Measurements from ENCODE around the gene ZSCAN12.
A peak's percentile ranks its signal among the peaks of the same experiment; 100 is the strongest.
"Not testable (repeated sequence)": the region's sequence is repeated elsewhere in the genome, so short reads cannot be mapped to it uniquely, and the experiment has no call there.

The ZSCAN12 gene

DNA sequence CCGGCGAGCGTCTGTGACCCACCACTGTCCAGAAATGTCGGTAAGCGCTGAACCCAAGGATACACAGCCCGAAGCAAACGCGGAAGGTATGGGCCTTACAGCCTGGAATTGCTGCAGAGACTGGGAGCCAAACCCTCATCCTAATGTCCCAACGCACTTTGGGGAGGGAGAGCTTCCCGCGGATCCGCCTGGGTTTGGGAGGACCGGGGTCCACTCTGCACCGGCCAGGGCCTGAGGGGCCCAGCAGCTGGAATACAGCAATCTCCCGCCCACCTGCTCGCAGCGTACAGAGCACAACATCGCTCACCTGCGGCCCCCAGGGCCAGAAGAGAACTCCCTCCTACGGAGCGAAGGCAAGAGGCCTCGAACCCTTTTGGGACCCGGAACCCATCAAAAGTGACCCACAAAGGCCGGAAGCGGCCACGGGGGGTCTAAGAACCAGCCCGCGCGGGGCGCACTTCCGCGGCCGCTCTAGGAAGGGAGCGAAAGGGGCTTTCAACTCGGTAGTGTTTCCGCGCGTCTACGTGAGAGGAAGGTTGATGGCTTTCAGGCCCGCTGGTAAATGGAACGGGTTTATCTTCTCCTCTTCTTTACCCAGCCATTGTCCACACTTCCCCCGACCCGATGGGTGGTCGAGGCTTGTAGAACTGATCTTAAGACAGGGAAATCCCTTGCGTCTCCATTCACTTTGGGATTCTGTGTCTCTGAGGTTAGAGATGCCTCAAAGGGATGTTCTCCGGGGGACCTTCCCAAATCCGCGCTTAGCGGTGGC is at the start of gene ZSCAN12:
TSS of gene ZSCAN12 (minus strand) at position 398 of the 772 bp plus-strand sequence. CDS start 1,342 bp downstream, outside the sequence.
- peak; percentile 73 for TF ChIP-seq POLR2A (IDR thresholded peaks at IDR 0.05; ENCODE audit: low read length)
- TF ChIP-seq GATA1 (IDR thresholded peaks at IDR 0.05; ENCODE audit: low read depth, low read length) = no peak
- peak; percentile 93 to 95 for DNase-seq

DNA sequence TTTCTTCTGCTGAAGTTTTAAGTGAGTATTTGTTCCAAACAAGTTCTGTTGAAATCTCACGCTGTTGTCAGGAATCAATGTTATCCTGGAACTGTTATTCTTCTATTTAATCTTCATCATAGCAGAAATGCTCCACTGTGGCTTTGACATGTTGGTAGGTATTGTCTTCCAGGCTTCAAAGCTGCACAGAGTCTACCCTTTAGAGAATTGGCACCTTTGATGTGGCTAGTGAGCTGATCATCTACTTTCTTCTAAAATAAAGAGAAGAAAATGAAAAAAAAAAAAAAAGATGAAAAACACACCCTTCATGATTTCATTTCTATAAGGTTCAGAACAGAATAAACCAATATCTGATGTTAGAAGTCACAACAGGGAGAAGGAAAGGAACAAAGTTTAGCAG is 49.5 kb upstream of the ZSCAN12 start:
- TF ChIP-seq POLR2A (IDR thresholded peaks at IDR 0.05; ENCODE audit: low read length) (no peak), GATA1 (IDR thresholded peaks at IDR 0.05; ENCODE audit: low read depth, low read length) (no peak)

DNA sequence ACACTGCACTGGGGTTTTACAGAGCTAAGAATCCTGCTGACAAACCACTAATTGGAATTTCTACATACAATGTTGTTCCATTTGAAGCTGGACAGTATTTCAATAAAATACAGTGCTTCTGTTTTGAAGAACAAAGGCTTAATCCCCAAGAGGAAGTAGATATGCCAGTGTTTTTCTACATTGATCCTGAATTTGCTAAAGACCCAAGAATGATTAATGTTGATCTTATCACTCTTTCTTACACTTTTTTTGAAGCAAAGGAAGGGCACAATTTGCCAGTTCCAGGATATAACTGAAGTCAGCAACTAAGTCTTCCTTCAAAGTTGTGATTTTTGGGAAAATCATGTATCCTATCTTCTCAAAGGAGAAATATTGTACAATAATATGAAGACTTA is 48.0 kb upstream of the ZSCAN12 start:
- DNase-seq = not testable (repeated sequence)

More for the DNA sequence above, 49.5 kb upstream of the ZSCAN12 start:
- DNase-seq = no peak

DNA sequence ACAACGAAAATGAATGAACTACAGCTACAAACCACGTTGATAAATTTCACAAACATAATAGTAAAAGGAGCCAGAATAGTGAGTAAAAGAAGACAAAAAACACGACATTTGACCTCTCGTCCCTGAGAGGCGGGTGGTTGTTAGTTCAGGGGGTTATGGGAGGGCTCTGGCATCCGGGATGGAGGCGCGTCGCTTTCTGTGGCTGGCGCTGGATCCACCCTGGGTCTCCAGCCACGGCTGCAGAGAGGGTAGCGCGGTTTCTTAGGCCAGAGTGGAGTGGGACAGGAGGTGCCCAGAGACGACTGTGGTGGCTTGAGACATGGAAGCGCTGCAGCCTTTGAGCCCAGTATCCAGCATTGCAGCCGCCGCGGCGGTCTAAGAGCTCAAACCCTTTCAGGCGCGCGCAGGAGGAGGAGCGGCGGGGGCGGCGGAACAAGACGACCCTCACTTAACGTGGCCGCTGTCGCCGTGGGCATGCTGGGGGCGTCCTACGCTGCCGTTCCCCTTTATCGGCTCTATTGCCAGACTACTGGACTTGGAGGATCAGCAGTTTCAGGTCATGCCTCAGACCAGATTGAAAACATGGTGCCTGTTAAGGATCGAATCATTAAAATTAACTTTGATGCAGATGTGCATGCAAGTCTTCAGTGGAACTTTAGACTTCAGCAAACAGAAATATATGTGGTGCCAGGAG is 47.4 kb upstream of the ZSCAN12 start:
- TF ChIP-seq GATA1 (IDR thresholded peaks at IDR 0.05; ENCODE audit: low read depth, low read length) (no peak), POLR2A (IDR thresholded peaks at IDR 0.05; ENCODE audit: low read length) (no peak)
- DNase-seq = peak; percentile 23 to 26

DNA sequence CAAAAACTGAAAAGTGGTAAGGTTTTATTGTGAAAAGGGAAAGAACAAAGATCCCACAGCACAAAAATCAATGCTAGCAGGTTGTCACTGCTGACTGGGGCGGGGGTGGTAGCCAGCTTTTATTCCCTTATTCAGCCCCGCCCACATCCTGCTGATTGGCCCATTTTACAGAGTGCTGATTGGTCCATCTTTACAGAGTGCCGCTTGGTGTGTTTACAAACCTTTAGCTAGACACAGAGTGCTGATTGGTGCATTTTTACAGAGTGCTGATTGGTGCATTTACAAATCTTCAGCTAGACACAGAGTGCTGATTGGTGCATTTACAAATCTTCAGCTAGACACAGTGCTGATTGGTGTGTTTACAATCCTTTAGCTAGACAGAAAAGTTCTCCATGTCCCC is 45.2 kb upstream of the ZSCAN12 start:
- peak; percentile 4 to 29 for DNase-seq

DNA sequence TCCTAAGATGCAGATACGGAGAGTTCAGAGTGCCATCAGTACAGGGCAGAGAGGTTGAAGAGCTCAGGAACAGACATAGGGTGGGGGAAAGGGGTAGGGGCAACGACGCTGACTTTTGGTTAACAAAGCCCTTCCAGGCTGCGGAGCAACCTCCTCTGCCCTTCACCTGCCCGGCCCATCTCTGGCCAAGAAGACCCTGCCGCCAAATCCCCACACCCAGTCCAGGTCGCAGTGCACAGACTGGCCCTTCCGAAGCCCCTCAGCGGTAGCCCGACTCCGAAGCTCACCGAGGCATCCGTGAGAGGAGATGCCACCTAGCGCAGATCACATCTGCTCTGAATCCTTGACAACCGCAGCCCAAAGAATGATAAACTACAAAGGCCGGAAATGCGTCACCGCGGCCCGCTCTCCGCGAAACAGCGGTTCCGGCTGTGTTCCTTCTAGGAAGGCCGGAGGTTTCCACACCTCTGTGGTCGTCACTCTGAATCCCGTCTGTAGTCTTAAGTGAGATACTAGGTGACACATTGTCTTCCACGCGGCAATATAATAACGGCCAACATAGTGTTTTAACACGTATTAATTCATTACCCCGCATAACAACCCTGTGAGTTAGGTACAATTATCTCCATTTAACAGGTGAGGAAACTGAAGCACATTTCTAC is 43.7 kb upstream of the ZSCAN12 start, which contains the start of gene ZSCAN23:
TSS of gene ZSCAN23 (minus strand) at position 380 of the 662 bp plus-strand sequence. CDS start 7,225 bp downstream, outside the sequence.
- DNase-seq = peak; percentile 75 to 87
- TF ChIP-seq GATA1 (IDR thresholded peaks at IDR 0.05; ENCODE audit: low read depth, low read length) = no peak
- no peak for TF ChIP-seq POLR2A (IDR thresholded peaks at IDR 0.05; ENCODE audit: low read length)

DNA sequence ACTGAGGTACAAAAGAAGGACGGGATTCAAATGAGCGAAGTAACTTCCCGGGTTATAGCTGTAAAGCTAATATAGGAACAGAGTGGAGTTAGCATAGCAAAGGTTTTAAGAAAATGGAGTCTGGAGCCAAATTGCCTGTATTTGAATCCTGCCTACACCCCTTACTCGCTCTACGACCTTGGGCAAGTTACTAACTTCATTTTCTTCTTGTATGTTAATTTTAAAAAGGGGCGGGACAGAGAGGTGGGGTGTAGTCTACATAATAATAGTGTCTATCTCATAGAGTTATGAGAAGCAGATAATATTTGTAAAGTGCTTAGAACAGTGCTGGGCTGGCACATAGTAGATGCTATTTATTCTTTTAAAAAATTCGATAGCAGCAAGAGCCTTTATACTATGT is 43.0 kb upstream of the ZSCAN12 start:
- TF ChIP-seq GATA1 (IDR thresholded peaks at IDR 0.05; ENCODE audit: low read depth, low read length) = no peak
- TF ChIP-seq POLR2A (IDR thresholded peaks at IDR 0.05; ENCODE audit: low read length) = no peak

DNA sequence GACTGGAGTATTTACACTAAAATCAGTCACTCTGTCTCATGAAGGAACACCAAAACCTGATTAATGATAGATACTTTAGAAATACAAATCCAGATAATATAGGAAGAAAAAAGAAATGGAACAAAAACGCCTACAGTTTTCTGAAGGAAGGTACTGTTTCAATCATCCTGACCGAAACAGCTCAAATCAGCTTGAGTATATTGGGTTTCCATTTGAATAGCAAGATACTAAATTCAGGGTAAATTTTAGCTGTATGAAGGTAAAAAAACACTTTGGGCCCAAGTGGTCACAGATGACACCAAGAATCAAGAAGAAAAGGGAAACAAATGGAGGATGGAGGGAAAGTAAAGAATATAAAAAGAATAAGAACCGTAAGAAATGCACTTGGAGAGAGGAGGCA is 36.9 kb upstream of the ZSCAN12 start:
- no peak for TF ChIP-seq POLR2A (IDR thresholded peaks at IDR 0.05; ENCODE audit: low read length)
- no peak for TF ChIP-seq GATA1 (IDR thresholded peaks at IDR 0.05; ENCODE audit: low read depth, low read length)
- no peak for DNase-seq

More for the DNA sequence above, 43.0 kb upstream of the ZSCAN12 start:
- no peak for DNase-seq

DNA sequence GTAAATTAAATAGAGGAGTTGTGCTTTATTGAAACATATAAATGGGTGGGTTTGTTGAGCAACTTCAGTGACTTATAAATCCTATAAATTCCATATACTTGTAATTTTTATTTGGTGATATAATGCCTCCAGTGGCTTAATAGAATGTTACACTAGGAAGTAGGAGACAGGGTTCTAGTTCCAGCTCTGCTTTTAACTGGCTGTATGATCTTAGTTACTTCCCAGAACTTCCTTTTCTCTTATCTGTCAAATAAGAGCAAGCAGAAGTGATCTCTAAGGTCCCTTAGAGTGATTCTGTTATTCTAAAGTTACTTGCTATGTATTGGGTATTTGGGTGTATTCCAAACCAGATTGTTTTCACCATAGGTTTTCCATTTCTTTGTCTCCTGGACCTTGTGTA is 33.6 kb upstream of the ZSCAN12 start:
- peak in 1 of 2 experiments; percentile 11 for DNase-seq
- TF ChIP-seq GATA1 (IDR thresholded peaks at IDR 0.05; ENCODE audit: low read depth, low read length) (no peak), POLR2A (IDR thresholded peaks at IDR 0.05; ENCODE audit: low read length) (no peak)

DNA sequence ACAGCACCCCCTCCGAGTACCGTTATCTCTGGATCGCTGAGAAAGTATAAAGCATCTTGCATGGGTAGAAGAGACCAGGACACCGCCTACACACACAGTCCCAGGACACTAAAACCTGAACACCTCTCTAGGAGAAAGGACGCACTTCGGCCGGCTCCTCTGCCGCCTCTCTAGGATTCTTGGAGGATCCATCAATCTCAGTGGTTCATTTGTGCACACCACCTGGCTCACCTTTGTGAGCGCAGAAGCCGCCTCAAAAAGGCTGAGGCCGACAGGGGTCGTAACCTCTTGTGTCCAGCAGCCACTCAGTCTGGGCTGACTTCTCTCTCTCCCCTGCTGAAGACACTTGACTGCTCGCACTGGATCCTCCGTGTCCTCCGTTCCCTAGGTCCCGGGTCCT is 30.2 kb upstream of the ZSCAN12 start:
- no peak for TF ChIP-seq GATA1 (IDR thresholded peaks at IDR 0.05; ENCODE audit: low read depth, low read length)
- TF ChIP-seq POLR2A (IDR thresholded peaks at IDR 0.05; ENCODE audit: low read length) = no peak
- DNase-seq = no peak

DNA sequence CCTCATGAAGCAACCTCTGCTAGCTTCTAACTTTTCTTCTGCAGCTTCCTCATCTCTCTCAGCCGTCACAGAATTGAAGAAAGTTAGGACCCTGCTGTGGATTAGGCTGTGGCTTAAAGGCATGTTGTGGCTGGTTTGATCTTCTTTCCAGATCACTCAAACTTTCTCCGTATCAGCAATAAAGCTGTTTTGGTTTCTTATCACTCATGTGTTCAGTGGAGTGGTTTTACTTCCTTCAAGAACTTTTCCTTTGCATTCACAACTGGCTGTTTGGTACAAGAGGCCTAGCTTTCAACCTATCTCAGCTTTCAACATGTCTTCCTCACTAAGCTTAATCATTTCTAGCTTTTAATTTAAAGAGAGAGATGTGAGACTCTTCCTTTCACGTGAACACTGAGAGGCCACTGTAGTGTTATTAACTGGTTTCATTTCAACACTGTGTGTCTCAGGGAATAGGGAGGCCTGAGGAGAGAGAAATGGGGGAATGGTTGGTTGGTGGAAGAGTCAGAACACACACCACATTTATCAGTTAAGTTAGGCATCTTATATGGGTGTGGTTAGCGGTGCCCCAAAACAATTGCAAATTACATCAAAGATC is 26.5 kb upstream of the ZSCAN12 start:
- DNase-seq = no peak
- TF ChIP-seq GATA1 (IDR thresholded peaks at IDR 0.05; ENCODE audit: low read depth, low read length) (no peak), POLR2A (IDR thresholded peaks at IDR 0.05; ENCODE audit: low read length) (no peak)

DNA sequence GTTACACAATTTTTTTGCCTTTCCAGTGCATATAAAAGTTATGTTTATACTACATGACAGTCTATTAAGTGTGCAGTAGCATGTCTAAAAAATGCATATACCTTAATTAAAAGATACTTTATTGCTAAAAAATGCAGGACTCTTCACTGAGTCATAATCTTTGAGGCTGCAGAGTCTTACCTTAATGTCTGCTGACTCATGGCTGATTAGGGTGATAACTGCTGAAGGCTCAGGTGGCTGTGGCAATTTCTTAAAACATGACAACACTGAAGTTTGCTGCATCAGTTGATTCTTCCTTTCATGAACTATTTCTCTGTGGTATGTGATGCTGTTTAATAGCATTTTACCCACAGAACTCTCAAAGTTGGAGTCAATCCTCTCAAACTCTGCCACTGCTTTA is 24.6 kb upstream of the ZSCAN12 start:
- TF ChIP-seq POLR2A (IDR thresholded peaks at IDR 0.05; ENCODE audit: low read length) (no peak), GATA1 (IDR thresholded peaks at IDR 0.05; ENCODE audit: low read depth, low read length) (no peak)

DNA sequence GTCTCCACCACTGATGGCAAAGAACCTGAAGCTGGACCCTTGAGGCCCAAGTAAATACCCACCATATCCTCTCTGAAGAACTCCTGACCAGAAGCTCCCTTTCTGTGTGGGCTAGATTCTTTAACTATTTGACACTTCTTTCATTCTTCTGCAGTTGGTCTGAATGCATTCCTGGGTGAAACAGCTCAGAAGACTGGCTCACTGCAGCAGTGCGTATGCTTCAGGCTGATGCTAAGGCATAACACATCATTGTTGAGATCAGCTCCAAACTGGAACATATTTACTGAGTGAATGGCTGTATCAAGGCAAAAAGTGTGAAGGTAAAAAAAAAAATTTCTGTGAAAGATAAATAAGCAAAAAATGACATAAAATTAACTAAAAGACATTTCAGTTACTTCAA is 24.0 kb upstream of the ZSCAN12 start:
- TF ChIP-seq POLR2A (IDR thresholded peaks at IDR 0.05; ENCODE audit: low read length) = no peak
- TF ChIP-seq GATA1 (IDR thresholded peaks at IDR 0.05; ENCODE audit: low read depth, low read length) = no peak
- no peak for DNase-seq

More for the DNA sequence above, 24.6 kb upstream of the ZSCAN12 start:
- no peak for DNase-seq

DNA sequence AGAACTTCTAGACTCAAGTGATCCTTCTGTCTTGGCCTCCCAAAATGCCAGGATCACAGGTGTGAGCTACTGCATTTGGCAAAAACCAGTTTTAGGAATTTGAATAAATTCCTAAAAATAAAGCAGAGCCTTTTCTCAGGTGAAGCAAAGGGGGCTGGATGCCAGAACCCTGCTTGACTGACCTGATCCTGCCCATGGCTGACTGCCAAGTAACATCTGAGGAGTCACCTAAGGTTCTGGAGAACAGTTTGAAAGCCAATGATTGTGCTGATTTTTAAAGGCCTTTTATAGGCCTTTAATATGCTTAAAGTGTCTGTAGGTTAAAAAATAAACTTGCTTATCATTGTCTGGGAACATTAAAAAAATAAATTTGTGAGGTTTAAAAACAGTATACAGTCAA is 14.1 kb upstream of the ZSCAN12 start:
- TF ChIP-seq GATA1 (IDR thresholded peaks at IDR 0.05; ENCODE audit: low read depth, low read length) (no peak), POLR2A (IDR thresholded peaks at IDR 0.05; ENCODE audit: low read length) (no peak)
- no peak for DNase-seq
